HEK293 (cell line): Measurements from ENCODE around the gene C16orf86.
A peak's percentile ranks its signal among the peaks of the same experiment; 100 is the strongest.
"Not testable (repeated sequence)": the region's sequence is repeated elsewhere in the genome, so short reads cannot be mapped to it uniquely, and the experiment has no call there.

Source experiments
- CTCF ChIA-PET: fragments of 350-600 bp; formaldehyde crosslinking; extraction: SDS; loops from one replicate; lab custom pipeline; 2021; ENCODE audit warnings: antibody characterized with exemption; lab: Yijun Ruan, JAX
- POLR2A ChIA-PET: fragments of 300-600 bp; formaldehyde crosslinking; extraction: SDS; loops from one replicate; lab custom pipeline; 2020; ENCODE audit warnings: antibody characterized with exemption, inconsistent platforms; lab: Yijun Ruan, JAX
- H3K27ac ChIP-seq: fragments of 200-500 bp; sonication (Bioruptor generic); 2 replicates; pipeline ENCODE4 v1.5.1; 2014; ENCODE audit warnings: low read depth, low read length, control low read depth, inconsistent platforms; ENCODE audit errors: extremely low read depth
- H3K36me3 ChIP-seq, 2 experiments: fragments of 200-500 bp in 1 of 2; sonication (Bioruptor generic) in 1 of 2; 1 replicate in 1 of 2; 2 replicates in 1 of 2; pipeline ENCODE4 v1.5.1; 2014 to 2017; ENCODE audit warnings: inconsistent platforms in 2 of 2, low read length in 2 of 2; ENCODE audit not compliant: control insufficient read depth in 2 of 2, insufficient read depth in 1 of 2
- H3K4me1 ChIP-seq: fragments of 200-500 bp; sonication (Bioruptor generic); 2 replicates; pipeline ENCODE4 v1.5.1; 2014; ENCODE audit warnings: mild to moderate bottlenecking, low read length, inconsistent platforms; ENCODE audit not compliant: control insufficient read depth, insufficient read depth
- H3K4me3 ChIP-seq: 2 replicates; pipeline ENCODE4 v1.5.1; 2011; ENCODE audit warnings: low read depth, mild to moderate bottlenecking, control low read depth, low read length, moderate library complexity
- H3K9me3 ChIP-seq: fragments of 200-500 bp; sonication (Bioruptor generic); 2 replicates; pipeline ENCODE4 v1.5.1; 2014; ENCODE audit warnings: low read depth, low read length, inconsistent platforms; ENCODE audit not compliant: control insufficient read depth, insufficient read depth
- GLI4 ChIP-seq: fragments of 450-650 bp; formaldehyde crosslinking; IDR thresholded peaks from 2 replicates; pipeline ENCODE4 v1.5.1; 2016; ENCODE audit warnings: missing biosample characterization, missing genetic modification characterization
- HOXC10 ChIP-seq: sonication (generic); formaldehyde crosslinking; IDR thresholded peaks from 2 replicates; pipeline ENCODE4 v1.8.1; 2023; ENCODE audit warnings: mild to moderate bottlenecking, missing genetic modification reagents
- PRDM1 ChIP-seq: fragments of 450-650 bp; formaldehyde crosslinking; IDR thresholded peaks from 2 replicates; pipeline ENCODE4; 2016; ENCODE audit warnings: missing biosample characterization, missing genetic modification characterization
- RBAK ChIP-seq: fragments of 450-650 bp; formaldehyde crosslinking; IDR thresholded peaks from 2 replicates; pipeline ENCODE4 v1.5.1; 2016; ENCODE audit warnings: missing biosample characterization, missing genetic modification characterization
- ZBTB17 ChIP-seq: fragments of 450-650 bp; formaldehyde crosslinking; IDR thresholded peaks from 2 replicates; pipeline ENCODE4 v1.5.1; 2016; ENCODE audit warnings: missing biosample characterization, missing genetic modification characterization
- ZFP3 ChIP-seq: fragments of 450-650 bp; formaldehyde crosslinking; IDR thresholded peaks from 2 replicates; pipeline ENCODE4 v1.5.1; 2016; ENCODE audit warnings: low read depth, missing biosample characterization, missing genetic modification characterization
- ZNF26 ChIP-seq: fragments of 450-650 bp; formaldehyde crosslinking; IDR thresholded peaks from 2 replicates; pipeline ENCODE4 v1.5.1; 2016; ENCODE audit warnings: missing biosample characterization, missing genetic modification characterization
- ZNF341 ChIP-seq: fragments of 450-650 bp; formaldehyde crosslinking; IDR thresholded peaks from 2 replicates; pipeline ENCODE4; 2016; ENCODE audit warnings: low read depth, missing biosample characterization, missing genetic modification characterization
- ZNF585B ChIP-seq: fragments of 450-650 bp; formaldehyde crosslinking; IDR thresholded peaks from 2 replicates; pipeline ENCODE4 v1.5.1; 2016; ENCODE audit warnings: missing biosample characterization, missing genetic modification characterization
- ZNF600 ChIP-seq: fragments of 450-650 bp; formaldehyde crosslinking; IDR thresholded peaks from 2 replicates; pipeline ENCODE4 v1.5.1; 2016; ENCODE audit warnings: missing biosample characterization, missing genetic modification characterization
- ZNF629 ChIP-seq: fragments of 450-650 bp; formaldehyde crosslinking; IDR thresholded peaks from 2 replicates; pipeline ENCODE4 v1.5.1; 2017; ENCODE audit warnings: missing biosample characterization, missing genetic modification characterization
- TF ChIP-seq, protein P1 (sequence below): fragments of 450-650 bp; formaldehyde crosslinking; IDR thresholded peaks from 2 replicates; pipeline ENCODE4 v1.5.1; 2016; ENCODE audit warnings: missing biosample characterization, missing genetic modification characterization
- TF ChIP-seq, protein P2 (sequence below): fragments of 450-650 bp; formaldehyde crosslinking; IDR thresholded peaks from 2 replicates; pipeline ENCODE4 v1.5.1; 2016; ENCODE audit warnings: missing biosample characterization, missing genetic modification characterization

The C16orf86 gene

DNA sequence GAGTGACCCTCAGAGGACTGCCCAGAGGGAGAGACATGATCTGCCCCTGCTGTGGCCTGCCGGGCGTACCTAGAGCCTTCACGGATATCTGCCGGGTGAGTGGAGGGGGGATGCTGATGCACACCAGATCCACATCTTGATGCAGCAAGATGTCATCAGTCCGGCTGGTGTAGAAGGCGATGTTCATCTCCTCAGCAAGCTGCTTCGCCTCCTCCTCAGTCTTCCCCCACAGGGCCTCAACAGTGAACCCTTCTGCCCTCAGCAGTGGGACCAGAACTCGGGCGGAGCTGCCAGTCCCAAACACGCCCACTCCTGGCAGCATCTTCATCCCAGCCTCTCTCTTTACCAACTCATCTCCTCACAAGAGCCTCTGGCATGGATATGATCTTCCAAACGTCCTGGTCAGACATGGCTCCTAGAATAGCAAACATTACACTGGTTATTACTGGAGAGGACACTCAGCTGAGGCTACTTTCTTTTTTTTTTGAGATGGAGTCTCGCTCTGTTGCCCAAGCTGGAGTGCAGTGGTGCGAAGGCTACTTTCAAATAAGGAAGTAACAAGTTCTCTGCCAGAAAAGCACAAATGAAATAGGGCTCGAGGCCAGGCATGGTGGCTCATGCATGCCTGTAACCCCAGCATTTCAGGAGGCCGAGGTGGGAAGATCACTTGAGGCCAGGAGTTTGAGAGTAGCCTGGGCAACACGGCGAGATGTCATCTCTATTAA is 18.9 kb downstream of the C16orf86 start:
- Histone ChIP-seq H3K4me1 (no peaks in the 10 kb centered on the region), H3K4me3 (no peak overlapping the region), H3K36me3 (peaks cover 0 to 35% of the 10 kb centered on the region in 2 experiments; a peak in 2 of 3 replicates), H3K27ac (no peak overlapping the region), H3K9me3 (no peaks in the 10 kb centered on the region)
- ChIA-PET POLR2A (no interaction called here), CTCF (interaction anchor here (0.7 kb wide), 1 partner anchor 13 kb away, joined by 3 read pairs; no protein-coding TSS in a partner anchor)
- no peak for TF ChIP-seq ZNF629 (tag by site-specific recombination)
- no peak for TF ChIP-seq ZNF341
- no peak for TF ChIP-seq ZFP3 (tag by site-specific recombination)
- no peak for TF ChIP-seq ZNF600
- no peak for TF ChIP-seq ZNF26 (tag by site-specific recombination)
- no peak for TF ChIP-seq ZNF585B
- TF ChIP-seq ZBTB17 (tag by site-specific recombination): no peak
- no peak for TF ChIP-seq RBAK
- TF ChIP-seq, protein P1, sequence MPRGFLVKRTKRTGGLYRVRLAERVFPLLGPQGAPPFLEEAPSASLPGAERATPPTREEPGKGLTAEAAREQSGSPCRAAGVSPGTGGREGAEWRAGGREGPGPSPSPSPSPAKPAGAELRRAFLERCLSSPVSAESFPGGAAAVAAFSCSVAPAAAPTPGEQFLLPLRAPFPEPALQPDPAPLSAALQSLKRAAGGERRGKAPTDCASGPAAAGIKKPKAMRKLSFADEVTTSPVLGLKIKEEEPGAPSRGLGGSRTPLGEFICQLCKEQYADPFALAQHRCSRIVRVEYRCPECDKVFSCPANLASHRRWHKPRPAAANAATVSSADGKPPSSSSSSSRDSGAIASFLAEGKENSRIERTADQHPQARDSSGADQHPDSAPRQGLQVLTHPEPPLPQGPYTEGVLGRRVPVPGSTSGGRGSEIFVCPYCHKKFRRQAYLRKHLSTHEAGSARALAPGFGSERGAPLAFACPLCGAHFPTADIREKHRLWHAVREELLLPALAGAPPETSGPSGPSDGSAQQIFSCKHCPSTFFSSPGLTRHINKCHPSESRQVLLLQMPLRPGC (tag by site-specific recombination): no peak

GRCh38 chr16:67693517-67694285 is 27.1 kb downstream of the C16orf86 start:
- CTCF ChIA-PET: interaction anchor here (0.7 to 1.3 kb wide), 3 partner anchors 49 to 123 kb away, joined by 3 to 6 read pairs (median 3); partner anchors contain the start of gene CARMIL2
- POLR2A ChIA-PET: interaction anchor here (1.0 kb wide), 1 partner anchor 15 kb away, joined by 4 read pairs; no protein-coding TSS in a partner anchor
- not testable (repeated sequence) for H3K9me3 ChIP-seq, H3K36me3 ChIP-seq, H3K4me3 ChIP-seq, H3K4me1 ChIP-seq, H3K27ac ChIP-seq
- TF ChIP-seq, protein P2, sequence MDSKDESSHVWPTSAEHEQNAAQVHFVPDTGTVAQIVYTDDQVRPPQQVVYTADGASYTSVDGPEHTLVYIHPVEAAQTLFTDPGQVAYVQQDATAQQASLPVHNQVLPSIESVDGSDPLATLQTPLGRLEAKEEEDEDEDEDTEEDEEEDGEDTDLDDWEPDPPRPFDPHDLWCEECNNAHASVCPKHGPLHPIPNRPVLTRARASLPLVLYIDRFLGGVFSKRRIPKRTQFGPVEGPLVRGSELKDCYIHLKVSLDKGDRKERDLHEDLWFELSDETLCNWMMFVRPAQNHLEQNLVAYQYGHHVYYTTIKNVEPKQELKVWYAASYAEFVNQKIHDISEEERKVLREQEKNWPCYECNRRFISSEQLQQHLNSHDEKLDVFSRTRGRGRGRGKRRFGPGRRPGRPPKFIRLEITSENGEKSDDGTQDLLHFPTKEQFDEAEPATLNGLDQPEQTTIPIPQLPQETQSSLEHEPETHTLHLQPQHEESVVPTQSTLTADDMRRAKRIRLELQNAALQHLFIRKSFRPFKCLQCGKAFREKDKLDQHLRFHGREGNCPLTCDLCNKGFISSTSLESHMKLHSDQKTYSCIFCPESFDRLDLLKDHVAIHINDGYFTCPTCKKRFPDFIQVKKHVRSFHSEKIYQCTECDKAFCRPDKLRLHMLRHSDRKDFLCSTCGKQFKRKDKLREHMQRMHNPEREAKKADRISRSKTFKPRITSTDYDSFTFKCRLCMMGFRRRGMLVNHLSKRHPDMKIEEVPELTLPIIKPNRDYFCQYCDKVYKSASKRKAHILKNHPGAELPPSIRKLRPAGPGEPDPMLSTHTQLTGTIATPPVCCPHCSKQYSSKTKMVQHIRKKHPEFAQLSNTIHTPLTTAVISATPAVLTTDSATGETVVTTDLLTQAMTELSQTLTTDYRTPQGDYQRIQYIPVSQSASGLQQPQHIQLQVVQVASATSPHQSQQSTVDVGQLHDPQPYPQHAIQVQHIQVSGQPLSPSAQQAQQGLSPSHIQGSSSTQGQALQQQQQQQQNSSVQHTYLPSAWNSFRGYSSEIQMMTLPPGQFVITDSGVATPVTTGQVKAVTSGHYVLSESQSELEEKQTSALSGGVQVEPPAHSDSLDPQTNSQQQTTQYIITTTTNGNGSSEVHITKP (tag by site-specific recombination): peak; percentile 83

- CTCF ChIA-PET: no interaction called here
- Histone ChIP-seq H3K4me1 (no peaks in the 10 kb centered on the region), H3K27ac (no peak overlapping the region), H3K4me3 (no peak overlapping the region), H3K36me3 (peaks cover 0 to 5% of the 10 kb centered on the region in 2 experiments; a peak in 2 of 3 replicates), H3K9me3 (no peaks in the 10 kb centered on the region)
- TF ChIP-seq HOXC10 (CRISPR knock-in tag) (no peak), PRDM1 (peak; percentile 84), GLI4 (tag by site-specific recombination) (no peak)
- POLR2A ChIA-PET: no interaction called here
These were observed 28.0 kb downstream of the C16orf86 start for GRCh38 chr16:67694611-67695010.
